Loucy (cell line): ENCODE measurements around the gene TOGARAM2.

Experiments used
- CTCF ChIP-seq: fragments of 200-600 bp; sonication (generic); conservative IDR thresholded peaks from 2 replicates; pipeline ENCODE4 v1.5.1; 2014; ENCODE audit warnings: mild to moderate bottlenecking, antibody characterized with exemption, low read length
- EZH2phosphoT487 ChIP-seq: fragments of 200-600 bp; IDR thresholded peaks from 2 replicates; pipeline ENCODE4 v1.6.1; 2018; ENCODE audit warnings: antibody characterized with exemption, mild to moderate bottlenecking, moderate library complexity, borderline replicate concordance

GRCh38 chr2:29006092-29006979 lies 25.2 kb downstream of the TOGARAM2 start:
- TF ChIP-seq CTCF, result no peak
- TF ChIP-seq EZH2phosphoT487, result no peak
